GM19397 (cell line): Measurements from ENCODE around the gene VSIR.

ENCODE experiments used
- ATAC-seq: cut with Tn5 transposase; IDR thresholded peaks from one replicate; pipeline ENCODE4 v1.9.1; 2021; ENCODE audit warnings: mild to moderate bottlenecking, moderate library complexity; ENCODE audit not compliant: unreplicated experiment

VSIR gene

DNA sequence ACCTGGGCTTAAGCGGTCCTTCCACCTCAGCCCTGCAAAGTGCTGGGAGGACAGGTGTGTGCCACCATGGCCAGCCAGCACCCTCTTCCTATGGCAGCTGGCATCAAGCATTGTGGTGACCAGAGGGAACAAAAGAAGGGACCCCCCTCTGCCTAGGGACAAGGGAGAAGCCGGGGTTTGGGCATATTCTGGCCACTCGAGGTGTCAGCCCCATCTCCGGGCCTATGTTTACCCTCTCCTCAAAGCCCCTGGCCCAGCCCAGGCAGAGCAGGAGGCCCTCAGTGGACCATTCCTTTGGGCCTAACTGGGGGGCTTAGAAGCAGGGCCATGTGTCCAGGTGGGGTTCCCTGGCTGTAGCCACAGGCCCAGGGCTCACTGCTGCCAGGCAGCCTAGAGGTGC is 23.9 kb downstream of the VSIR start:
- ATAC-seq, result no peak

DNA sequence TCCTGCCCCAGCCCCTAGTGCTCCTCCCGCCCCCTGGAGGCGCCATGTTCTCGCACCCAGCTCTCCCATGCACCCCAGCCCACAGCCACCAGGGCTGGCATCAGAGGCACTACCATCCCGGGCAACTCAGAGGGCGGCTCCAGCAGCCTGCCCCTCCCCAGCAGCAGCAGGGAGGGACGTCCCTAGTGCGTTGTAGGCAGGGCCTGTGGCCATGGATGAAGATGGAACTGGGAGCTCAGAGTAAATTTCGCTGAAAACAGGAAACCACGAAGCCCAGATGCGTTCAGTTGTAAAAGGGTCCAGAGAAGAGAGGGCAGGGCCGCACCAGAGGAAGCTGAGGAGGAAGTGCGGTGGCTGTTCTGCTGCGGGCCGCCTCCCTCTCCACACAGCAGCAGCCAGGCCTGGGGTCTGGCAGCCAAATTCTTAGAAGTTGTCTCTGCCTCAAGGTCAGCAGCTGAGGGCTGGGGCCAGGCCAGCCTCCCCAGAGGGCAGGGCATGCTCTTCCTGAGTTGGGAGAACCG is 24.6 kb downstream of the VSIR start:
- peak; percentile 62 for ATAC-seq

DNA sequence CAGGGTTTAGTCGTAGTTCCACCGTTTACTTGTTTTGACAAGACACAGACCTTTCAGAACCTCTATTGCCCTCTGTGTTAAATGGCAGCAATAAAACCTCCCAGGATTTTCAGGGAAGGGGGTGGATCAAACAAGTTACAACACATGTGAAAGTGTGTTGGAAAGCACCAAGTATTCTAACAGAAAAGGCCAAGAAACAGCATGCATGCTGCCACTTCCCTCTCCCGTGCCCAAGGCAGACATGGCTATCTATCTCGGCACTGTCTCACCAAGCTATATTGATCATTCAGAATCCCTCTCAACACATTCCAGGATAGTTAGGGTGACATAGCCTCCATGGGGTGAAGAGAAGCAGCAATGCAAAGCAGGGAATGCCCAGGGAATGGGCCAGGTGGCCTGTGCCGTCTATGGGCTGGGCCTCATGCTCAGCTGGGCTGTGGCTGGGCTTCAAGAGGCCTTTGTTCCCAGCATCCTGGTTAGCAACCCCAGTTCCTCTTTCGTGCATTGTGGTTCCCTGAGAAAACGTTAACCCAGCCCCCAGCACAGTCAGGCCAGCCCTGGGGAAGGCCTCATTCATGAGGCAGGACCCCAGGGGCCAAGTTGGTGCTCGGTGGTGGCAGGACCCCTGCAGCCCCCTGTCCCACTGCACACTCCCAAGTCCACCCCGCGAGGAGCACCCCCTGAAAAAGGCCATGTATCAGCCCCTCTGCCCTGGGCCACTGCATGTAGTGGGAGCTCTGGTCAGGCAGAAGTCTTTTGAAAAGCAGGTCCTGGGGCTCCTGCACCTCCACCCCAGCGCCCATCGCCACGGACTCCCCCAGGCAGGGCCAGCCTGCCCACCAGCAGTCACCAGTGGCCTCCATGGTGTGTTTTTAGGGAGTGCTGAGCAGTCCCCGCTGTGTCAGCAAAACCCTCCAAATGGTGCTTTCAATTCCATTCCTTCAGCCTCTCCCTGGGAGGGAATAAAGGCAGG is 25.5 kb downstream of the VSIR start:
- no peak for ATAC-seq

GRCh38 chr10:71747039-71747531 is 26.2 kb downstream of the VSIR start:
- no peak for ATAC-seq

DNA sequence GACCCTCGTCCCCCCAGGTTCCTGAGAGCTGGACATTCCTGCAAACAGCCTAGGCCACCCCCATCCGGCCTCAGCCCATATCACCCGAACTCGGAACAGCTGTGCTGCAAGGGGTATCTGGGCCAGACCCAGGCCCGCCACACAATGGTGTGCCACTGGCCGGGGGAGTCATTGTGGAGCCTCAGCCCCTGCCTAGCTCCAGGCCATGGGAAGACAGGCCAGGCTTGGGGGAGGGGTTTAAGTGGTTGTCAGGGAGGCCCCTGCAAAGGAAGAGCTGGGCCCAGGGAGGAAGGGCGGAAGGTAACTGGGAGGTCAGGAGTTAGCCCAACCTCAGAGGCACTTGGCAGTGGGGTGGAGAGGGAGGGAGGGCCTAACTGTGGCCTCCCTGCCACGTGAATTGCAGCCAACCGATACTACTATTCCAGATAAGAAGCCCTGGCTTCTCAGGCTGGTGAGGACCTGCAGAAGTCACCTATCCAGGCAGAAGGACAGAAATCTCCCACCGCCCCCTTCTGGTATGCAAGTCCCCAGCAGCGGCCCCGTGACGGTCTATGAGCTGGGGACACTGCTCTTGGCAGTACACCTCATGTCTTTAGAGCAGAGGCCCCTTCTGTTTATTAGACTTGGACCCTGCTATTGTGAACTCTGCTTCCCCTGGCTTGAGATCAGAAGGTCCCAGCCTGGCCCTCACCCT is 26.8 kb downstream of the VSIR start:
- no peak for ATAC-seq

DNA sequence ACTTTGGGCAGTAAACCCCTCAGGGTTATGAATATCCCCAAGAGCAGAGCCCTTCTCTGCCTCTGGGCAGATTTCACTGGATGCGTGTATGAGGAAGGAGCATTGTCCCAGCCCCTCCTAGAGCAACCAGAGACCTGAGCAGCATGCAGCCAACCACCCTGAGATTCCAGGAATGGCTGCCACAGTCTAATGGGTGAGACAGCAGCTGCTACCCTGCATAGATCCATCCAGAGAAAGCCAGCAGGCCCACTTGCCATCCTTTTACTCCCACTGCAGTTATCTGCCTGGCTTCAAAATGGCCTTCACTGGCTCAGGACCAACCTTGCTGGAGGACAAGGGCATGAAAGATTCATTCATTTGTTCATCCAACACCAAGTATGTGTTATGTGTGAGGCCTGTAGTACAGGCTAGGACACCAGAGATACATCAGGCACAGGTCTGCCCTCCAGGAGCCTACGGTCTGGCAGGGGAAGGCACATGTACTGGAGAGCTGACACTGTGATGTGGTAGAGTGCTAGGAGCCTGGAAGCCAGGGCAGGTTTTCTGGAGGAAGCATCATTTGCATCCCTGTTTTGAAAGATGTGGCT is 27.6 kb downstream of the VSIR start:
- no peak for ATAC-seq

GRCh38 chr10:71744897-71745663 is 28.2 kb downstream of the VSIR start:
- ATAC-seq, result no peak

- no peak for ATAC-seq
Observed at GRCh38 chr10:71743866-71744265, 29.5 kb downstream of the VSIR start.

GRCh38 chr10:71743089-71743838 is 30.1 kb downstream of the VSIR start:
- no peak for ATAC-seq

DNA sequence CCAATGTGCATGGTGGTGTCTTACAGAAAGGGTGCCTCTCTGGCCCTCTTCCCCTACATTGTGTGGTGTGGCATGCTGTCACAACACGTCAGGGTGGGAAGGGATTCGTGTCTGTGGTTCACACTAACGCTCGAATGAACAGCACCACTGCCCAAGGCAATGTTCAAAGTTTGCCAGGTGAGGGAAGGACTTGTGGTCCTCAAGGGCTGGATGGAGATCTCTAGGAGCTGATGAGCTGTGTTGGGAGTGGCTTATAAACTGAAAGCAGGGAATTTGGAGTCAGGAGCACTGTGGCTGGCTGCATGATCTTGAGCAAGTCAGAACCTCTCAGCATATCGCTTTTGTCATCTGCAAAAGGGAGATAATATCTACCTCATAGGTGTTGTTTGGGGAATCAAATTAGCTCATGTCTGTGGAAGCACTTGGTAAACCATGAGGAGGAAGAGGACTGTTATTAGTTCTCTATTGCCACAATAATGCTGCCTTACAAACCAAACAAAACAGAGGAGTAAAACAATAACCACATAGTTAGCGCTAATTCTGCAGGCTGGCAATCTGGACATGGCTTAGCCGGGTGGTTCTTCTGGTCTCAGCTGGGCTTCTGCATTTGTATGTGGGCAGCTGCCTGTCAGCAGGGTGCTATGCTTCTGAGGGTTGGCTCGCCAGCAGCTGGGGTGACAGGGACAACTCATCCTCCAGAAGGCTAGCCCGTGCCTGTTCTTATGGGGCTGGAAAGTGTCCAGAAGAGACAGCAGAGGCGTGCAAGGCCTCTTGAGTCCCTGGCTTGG is 30.8 kb downstream of the VSIR start:
- no peak for ATAC-seq

DNA sequence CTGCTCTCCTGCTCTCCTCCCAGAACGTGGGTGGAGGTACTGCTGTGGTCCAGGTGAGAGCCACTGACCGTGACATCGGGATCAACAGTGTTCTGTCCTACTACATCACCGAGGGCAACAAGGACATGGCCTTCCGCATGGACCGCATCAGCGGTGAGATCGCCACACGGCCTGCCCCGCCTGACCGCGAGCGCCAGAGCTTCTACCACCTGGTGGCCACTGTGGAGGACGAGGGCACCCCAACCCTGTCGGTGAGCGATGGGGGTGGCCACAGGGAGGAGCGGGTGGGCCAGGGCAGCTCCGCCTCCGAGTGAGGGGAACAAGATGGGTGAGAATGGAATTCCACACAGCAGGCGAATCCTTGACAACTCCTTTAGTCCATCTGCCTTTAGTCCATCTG is 31.6 kb downstream of the VSIR start:
- ATAC-seq, result no peak

DNA sequence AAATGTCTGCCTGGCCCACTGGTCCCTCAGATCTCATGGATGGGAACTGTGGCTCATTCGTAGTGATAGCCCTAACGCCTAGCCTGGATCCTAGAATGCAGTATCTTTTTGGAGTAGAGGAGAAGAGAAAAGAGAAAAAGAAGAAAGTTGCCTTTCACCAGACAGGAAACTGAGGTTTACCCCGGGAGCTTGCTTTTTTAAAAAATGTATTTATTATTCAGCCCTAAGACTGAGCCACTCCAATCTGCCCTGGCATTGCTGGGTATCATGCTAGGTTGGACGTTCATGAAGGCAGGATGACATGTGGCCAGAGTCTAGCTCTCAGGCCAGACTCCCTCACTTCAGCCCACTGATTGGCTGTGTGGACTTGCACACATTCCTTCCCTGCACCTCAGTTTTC is 32.3 kb downstream of the VSIR start:
- no peak for ATAC-seq

DNA sequence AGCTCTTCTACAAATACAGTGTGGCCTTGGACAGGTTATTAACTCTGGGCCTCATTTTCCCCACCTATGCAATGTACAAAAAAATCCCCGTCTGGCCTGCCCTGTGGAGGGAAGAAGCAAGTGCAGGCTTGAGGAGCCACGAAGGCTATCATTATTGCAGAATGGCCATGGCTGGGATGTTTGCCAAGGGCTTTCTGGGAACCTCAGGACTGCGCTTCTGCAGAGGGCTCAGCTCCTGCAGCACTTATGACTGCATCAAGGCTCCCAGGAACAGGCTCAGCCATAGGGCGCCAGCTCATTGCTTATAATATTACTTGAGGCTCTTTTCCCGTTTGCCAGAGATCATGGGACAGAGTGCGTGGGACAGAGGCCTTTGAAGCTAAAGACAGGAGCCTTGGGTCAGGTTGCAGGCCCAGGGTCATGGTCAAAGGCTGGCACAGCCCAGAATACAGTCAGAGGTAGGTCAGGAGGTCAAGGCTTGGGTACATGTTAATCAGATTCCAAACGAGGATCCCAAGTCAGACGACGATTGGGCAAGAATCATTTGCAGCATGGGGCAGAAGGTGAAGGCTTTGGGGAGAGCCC is 33.2 kb downstream of the VSIR start:
- no peak for ATAC-seq

- no peak for ATAC-seq
Observed at GRCh38 chr10:71739358-71739900, 33.9 kb downstream of the VSIR start.

GRCh38 chr10:71737834-71738197 is 35.5 kb downstream of the VSIR start:
- no peak for ATAC-seq

DNA sequence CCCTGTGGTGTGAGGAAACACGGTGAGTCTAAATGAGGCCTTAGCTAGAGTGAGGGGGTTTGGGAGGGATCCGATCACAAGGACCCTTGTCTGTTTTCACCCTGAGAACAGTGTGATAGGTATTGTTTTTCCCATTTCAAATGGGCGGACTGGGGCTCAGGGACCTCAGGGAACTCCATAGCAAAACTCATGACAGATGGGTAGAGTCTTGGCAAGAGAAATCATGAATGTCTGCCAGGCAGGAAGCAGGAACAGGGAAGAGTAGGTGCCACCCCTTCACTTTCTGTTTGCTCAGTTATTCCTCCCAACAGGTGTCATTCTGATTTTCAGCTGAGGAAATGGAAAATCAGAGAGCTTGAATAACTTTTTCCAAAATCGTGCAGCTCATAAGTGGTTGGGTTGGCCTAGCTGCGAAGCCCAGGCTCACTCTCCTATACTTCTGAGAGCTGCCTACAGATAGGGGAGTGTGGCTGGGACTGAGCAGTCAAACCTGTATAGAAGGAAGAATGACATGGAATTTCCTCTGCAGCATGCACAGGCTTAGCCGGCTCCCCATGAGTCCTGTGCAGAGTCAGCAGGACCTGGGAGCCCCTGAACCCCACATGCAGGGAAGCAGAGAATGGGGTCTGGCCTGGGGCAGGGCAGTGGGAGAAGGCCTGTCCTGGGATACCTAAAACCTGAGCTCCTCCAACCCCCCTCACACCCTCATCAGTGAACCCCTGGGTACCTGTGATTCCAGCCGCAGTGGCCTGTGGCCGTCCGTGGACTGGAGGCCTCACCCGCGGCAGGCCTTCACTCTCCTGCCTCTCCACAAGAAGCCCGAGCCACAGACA is 36.1 kb downstream of the VSIR start:
- no peak for ATAC-seq

- ATAC-seq, result no peak
Observed at GRCh38 chr10:71736570-71736952, 36.8 kb downstream of the VSIR start.
